Ramos (cell line): ENCODE measurements around the gene ABL1.

ENCODE experiments used
- in situ Hi-C: fragments of 300-500 bp; cut with MboI; formaldehyde crosslinking; loops from one replicate; pipeline ENCODE4 v1.14.3; 2022; ENCODE audit warnings: low sequenced_read_pairs; ENCODE audit not compliant: unreplicated experiment

ABL1 gene

DNA sequence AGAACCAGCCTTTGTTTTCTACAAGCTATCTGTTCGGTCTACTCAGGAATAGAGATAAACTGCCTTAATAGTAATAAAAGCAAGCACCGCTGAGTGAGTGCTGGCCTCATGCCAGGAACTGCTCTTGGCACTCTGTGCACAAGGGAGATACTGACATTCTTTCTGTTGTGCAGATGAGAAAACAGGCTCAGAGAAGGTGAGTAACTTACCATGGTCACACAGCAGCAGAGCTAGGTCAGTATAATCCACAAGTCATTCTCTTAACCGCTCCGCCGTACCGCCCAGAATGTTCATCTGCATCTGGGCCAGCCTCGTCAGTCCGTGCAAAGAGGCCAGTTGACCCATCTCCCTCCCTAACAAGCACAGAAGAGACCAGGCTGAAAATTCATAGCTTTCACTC is 34.2 kb downstream of the ABL1 start:
- in situ Hi-C loops = loop anchor here (10.0 kb wide), 1 partner anchor 164 kb away; no protein-coding TSS in a partner anchor

DNA sequence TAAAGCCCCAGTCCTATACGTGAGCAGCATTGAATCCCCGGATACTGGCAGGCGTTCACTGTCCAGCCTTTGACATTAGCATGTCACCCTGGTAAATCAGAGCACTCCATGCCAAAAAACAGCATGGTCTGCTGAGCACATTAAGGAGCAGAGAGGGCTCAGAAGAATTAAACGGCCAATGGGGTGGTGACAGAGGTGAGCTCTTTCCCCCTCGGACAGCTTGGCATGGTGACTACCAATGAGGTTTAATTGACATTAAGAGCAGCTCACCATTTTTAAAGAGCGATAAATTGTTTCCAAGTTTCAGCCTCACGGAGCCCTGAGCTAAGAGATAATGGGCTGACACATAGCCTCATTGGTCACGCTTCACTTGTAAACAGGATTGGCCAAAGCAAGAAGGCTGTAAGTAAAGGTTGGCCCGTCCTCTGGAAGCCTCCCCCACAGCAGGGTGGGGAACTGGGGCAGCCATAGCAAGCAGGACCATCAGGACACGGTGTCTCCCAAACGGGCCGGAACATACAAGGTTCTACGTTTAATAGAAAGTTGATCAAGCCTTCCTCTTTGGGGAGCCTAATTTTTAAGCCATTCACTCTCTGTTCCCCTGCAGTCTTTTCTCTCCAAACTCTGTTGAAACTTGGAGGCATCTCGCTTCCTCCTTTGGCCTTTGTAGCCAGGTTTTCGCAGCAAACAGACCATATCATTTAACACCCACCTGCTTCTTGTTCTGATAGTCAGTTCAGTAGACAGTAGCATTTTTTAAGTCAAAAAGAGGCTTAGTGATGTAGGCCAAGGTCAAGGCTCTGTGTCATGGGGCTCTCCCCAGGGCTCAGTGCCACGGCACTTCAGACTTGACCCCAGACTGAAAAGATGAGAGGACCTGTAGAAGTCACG is 35.7 kb downstream of the ABL1 start:
- in situ Hi-C loops = no loop called here

DNA sequence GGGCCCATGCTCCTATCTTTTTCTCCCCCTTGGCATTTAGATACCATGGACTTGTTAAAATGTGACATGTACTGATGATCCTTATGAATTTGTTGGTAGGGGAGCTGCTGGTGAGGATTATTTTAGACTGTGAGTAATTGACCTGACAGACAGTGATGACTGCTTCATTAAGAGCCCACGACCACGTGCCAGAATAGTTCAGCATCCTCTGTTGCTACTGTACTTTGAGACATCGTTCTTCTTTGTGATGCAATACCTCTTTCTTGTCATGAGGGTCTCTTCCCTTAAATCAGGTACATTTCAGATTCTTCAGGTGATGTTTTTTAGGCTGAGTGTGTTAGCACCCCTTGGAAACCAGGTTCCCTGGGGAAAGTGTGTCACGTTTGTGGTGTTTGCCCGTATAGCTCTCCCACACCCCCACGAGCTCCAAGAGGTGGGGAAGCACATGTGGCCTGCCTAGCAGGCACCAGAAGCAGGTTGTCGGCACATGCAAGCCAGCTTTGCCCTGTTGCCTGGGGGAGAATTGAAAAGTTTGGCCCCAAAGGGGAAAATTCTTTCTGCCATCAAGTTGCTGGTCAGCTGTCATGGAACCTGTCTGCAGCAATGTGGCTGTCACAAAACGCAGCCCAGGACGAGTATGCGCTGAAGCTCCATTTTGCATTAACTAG is 36.5 kb downstream of the ABL1 start:
- in situ Hi-C loops = no loop called here

DNA sequence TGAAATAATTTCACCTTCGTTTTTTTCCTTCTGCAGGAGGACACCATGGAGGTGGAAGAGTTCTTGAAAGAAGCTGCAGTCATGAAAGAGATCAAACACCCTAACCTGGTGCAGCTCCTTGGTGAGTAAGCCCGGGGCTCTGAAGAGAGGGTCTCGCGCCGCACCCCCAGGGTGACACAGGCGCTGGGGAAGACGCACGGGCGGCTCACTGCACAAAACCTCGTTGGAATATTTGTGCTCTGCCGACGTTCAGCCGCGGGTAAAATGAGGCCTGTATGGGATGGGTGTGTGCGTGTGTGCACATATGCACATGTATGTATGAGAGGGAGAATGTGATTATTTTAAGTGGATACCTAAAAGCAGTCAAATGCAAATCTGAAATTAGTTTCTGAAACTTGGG is 37.0 kb downstream of the ABL1 start:
- in situ Hi-C loops = no loop called here

DNA sequence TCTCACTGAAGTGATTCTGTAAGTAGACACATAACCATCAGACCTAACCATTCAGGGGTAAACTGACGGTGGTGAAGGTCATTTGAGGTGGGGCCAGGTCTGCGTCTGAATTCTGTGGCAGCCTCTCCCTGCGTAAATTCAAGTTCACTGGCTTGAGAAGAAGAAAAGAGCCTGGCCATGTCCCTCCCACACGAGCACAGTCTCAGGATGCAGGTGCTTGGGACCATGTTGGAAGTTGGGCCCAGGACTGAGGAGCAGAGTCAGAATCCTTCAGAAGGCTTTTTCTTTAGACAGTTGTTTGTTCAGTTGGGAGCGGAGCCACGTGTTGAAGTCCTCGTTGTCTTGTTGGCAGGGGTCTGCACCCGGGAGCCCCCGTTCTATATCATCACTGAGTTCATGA is 37.5 kb downstream of the ABL1 start:
- in situ Hi-C loops = no loop called here

DNA sequence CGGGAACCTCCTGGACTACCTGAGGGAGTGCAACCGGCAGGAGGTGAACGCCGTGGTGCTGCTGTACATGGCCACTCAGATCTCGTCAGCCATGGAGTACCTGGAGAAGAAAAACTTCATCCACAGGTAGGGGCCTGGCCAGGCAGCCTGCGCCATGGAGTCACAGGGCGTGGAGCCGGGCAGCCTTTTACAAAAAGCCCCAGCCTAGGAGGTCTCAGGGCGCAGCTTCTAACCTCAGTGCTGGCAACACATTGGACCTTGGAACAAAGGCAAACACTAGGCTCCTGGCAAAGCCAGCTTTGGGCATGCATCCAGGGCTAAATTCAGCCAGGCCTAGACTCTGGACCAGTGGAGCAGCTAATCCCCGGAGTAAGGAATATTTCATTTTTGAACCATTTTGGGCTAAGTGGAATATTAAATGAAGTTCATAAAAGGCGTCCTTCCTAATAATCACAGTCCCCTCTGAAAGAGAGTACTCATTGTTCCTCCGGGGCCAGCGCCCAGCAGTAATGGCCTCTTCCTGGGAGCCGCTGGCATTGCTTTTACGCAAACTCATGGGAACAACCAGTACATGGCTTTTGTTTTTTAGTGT is 38.0 kb downstream of the ABL1 start:
- in situ Hi-C loops = no loop called here

DNA sequence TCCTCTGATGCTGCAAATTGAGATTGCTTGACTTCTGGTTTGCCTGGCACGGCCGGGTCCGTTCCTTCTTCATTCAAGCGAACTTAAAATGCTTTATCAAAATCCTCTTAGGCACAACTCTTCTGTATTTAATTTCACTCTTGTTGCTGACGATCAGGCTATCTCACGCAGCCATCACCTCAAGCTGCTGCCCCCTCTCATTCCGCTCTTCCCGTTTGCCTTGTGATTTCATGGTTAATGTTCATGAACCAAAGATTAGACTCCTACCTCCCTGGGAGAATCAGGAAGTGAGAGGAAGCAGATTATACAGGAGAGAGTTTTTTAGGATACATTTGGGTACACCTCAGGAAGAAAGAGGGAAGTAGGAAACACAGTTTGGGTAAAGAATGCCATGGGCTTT is 38.9 kb downstream of the ABL1 start:
- in situ Hi-C loops = no loop called here

DNA sequence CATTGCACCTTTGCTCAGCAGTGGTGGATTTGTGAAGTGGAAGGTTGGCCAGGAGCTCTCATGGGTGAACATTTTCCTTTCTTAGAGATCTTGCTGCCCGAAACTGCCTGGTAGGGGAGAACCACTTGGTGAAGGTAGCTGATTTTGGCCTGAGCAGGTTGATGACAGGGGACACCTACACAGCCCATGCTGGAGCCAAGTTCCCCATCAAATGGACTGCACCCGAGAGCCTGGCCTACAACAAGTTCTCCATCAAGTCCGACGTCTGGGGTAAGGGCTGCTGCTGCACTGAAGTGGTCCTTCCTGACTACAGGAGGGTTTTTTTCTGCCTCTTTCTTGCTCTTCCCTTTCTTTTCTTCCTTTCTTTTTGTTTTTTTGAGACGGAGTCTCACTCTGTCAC is 39.7 kb downstream of the ABL1 start:
- in situ Hi-C loops = no loop called here

DNA sequence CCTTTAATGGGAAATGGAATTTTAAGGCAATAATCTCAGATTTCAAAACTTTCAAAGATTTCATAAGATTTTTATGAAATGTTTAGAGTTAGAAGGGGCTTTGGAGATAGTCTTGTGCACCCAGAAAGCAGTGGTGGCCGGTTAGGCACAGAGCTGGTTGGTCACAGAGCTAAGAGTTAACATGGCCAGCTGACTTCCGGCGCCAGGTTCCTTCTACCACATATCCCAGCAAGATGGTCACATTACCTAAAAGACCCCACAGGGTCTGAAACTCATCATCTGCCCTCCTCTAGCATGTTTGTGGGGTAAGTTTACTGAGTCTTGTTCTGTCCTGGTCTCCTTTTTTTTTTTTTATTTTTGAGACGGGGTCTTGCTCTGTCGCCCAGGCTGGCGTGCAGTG is 42.2 kb downstream of the ABL1 start:
- in situ Hi-C loops = no loop called here

DNA sequence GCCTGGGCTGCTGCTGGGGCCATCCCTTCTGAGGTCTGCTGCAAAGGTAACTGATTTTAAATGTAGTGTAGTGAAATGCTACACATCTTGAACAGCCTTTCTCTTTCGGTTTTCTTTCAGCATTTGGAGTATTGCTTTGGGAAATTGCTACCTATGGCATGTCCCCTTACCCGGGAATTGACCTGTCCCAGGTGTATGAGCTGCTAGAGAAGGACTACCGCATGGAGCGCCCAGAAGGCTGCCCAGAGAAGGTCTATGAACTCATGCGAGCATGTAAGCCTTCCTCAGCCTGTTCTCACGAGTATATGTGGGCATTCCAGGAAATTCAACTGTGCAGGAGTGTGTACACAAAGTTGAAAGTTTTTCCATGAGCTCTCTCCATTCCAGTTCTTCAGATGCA is 43.2 kb downstream of the ABL1 start:
- in situ Hi-C loops = no loop called here

DNA sequence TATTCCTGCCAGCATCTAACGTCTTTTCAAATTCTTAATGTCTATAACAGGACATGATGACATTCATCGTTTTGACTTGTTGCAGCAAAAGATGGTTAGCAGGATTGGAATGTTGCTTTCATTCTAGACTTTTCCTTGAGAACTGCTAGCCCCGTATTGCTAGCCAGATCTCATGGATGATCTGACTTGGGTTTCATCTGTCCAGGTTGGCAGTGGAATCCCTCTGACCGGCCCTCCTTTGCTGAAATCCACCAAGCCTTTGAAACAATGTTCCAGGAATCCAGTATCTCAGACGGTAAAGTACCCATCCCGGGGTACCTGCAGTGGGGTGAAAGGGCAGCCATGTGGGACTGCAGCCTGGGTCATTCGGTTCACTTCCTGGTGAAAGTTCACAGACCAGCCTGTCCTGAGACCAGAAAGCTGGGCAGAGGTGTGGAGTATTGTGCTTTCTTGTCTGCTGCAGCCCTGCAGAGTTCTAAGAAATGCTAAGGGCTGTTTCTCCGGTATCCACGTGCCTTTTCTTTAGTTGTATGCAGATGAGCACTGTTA is 44.9 kb downstream of the ABL1 start:
- in situ Hi-C loops = no loop called here

DNA sequence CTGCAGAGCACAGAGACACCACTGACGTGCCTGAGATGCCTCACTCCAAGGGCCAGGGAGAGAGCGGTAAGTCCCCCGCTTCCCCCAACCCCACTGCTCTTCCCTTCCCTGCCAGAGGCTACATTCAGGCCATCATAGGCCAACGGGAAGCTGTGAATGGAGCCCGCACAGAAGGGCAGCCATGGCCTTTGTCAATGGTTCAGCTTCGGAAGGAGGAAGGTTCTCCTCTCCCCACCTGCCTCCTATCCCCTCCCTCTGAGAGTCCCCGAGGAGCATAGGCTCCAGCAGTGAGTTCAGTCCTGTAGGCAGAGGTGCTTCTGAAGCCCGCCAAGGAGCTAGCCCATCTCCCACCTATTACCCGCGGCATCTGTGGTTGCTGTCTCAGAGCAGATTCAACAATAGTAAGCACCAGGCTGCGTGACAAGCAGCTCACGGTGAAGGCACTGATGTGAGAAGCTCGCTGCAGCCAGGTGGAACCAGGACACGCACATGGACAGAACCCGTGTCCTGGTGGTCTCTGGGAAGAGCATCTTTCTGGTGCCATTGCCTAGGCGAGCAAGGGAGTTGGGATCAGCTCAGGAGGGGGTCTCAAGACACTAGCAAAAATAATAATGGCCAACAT is 45.7 kb downstream of the ABL1 start:
- in situ Hi-C loops = no loop called here

DNA sequence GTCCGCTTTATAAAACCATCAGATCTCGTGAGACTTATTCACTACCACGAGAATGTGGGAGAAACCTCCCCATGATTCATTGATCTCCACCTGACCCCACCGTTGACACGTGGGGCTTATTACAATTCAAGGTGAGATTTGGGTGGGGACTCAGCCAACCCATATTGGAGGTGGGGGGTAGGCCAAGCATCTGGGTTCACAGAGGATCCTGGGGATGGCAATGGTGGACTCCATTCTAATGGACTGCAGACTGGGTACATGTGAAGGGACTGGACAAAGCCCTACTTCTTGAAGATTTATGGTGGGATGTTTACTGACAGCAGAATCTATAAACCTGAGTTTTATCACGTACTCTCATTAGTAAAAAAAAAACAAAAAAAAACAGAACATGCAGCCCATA is 46.5 kb downstream of the ABL1 start:
- in situ Hi-C loops = no loop called here

DNA sequence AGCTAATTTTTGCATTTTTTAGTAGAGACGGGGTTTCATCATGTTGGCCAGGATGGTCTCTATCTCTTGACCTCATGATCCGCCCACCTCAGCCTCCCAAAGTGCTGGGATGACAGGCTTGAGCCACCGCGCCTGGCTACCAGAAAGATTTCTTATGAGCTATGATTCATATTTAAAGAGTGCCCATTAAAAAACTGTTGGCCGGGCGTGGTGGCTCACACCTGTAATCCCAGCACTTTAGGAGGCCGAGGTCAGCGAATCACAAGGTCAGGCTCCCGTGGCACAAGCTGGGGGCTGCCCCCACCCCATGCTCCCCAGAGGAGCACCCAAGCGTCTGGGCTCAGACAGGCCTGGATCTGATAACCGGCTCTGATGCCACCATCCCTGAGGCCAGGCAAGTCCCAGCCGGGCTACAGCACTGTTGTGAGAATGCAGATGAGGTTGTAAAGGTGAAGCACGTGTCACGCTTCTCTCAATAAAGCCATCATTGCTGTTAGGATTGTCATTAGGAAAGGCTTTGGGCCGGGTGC is 47.7 kb downstream of the ABL1 start:
- in situ Hi-C loops = no loop called here

DNA sequence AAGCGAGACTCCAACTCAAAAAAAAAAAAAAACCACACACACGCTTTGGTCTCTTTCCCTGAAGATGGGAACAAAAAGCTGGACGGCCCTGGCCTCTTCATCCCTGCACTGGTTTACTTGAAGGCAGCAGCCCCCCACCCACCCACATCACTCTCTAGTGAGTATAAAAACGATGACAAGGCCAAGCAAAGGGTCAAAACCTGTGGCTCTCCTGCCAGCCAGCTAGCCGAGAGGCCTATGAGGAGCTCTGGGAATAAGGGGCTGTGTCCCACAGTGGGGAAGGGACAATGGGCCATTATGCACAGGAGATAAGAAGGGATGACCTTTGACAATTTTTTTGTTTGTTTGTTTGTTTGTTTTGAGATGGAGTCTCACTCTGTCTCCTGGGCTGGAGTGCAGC is 48.4 kb downstream of the ABL1 start:
- in situ Hi-C loops = no loop called here

DNA sequence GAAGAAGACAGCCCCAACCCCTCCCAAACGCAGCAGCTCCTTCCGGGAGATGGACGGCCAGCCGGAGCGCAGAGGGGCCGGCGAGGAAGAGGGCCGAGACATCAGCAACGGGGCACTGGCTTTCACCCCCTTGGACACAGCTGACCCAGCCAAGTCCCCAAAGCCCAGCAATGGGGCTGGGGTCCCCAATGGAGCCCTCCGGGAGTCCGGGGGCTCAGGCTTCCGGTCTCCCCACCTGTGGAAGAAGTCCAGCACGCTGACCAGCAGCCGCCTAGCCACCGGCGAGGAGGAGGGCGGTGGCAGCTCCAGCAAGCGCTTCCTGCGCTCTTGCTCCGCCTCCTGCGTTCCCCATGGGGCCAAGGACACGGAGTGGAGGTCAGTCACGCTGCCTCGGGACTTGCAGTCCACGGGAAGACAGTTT is 49.1 kb downstream of the ABL1 start:
- in situ Hi-C loops = no loop called here

DNA sequence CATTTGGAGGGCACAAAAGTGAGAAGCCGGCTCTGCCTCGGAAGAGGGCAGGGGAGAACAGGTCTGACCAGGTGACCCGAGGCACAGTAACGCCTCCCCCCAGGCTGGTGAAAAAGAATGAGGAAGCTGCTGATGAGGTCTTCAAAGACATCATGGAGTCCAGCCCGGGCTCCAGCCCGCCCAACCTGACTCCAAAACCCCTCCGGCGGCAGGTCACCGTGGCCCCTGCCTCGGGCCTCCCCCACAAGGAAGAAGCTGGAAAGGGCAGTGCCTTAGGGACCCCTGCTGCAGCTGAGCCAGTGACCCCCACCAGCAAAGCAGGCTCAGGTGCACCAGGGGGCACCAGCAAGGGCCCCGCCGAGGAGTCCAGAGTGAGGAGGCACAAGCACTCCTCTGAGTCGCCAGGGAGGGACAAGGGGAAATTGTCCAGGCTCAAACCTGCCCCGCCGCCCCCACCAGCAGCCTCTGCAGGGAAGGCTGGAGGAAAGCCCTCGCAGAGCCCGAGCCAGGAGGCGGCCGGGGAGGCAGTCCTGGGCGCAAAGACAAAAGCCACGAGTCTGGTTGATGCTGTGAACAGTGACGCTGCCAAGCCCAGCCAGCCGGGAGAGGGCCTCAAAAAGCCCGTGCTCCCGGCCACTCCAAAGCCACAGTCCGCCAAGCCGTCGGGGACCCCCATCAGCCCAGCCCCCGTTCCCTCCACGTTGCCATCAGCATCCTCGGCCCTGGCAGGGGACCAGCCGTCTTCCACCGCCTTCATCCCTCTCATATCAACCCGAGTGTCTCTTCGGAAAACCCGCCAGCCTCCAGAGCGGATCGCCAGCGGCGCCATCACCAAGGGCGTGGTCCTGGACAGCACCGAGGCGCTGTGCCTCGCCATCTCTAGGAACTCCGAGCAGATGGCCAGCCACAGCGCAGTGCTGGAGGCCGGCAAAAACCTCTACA is 49.8 kb downstream of the ABL1 start:
- in situ Hi-C loops = no loop called here

DNA sequence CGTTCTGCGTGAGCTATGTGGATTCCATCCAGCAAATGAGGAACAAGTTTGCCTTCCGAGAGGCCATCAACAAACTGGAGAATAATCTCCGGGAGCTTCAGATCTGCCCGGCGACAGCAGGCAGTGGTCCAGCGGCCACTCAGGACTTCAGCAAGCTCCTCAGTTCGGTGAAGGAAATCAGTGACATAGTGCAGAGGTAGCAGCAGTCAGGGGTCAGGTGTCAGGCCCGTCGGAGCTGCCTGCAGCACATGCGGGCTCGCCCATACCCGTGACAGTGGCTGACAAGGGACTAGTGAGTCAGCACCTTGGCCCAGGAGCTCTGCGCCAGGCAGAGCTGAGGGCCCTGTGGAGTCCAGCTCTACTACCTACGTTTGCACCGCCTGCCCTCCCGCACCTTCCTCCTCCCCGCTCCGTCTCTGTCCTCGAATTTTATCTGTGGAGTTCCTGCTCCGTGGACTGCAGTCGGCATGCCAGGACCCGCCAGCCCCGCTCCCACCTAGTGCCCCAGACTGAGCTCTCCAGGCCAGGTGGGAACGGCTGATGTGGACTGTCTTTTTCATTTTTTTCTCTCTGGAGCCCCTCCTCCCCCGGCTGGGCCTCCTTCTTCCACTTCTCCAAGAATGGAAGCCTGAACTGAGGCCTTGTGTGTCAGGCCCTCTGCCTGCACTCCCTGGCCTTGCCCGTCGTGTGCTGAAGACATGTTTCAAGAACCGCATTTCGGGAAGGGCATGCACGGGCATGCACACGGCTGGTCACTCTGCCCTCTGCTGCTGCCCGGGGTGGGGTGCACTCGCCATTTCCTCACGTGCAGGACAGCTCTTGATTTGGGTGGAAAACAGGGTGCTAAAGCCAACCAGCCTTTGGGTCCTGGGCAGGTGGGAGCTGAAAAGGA is 50.7 kb downstream of the ABL1 start:
- in situ Hi-C loops = no loop called here
